HG03342 (cell line): ENCODE results near the gene GREM2.

Experiments
- ATAC-seq: cut with Tn5 transposase; IDR thresholded peaks from one replicate; pipeline ENCODE4 v1.9.1; 2021; ENCODE audit warnings: mild to moderate bottlenecking, moderate library complexity; ENCODE audit not compliant: unreplicated experiment

The GREM2 gene

DNA sequence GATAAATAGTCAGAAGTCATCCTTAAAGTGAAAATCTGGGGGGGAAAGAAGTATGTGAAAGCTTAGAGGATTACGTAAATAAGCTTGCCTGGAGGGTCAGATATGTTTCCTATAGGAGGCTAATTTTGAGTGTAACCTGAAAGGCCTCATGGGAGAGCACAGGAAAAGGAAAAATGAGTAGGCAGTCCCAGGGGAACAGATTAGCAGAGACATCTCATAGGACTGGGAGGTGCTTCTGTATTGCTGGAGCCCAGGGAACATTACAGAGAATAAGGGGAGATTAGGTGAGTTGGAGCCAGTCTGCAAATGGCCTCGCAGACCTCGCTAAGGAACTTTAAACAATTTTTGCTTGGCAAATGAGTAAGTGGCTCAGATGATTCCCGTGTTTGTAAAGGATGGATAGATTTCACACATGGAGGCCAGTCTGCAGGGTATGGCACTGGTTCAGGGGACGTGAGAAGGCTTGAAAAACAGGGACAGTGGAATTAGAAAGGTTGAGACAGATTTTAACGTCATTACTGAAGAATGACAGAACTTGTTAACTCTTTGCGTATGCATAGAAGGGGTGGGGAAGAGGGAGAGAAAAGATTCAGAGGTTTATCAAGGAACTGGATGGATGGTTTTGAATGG, 149.1 kb downstream of the GREM2 start:
- ATAC-seq = no peak

DNA sequence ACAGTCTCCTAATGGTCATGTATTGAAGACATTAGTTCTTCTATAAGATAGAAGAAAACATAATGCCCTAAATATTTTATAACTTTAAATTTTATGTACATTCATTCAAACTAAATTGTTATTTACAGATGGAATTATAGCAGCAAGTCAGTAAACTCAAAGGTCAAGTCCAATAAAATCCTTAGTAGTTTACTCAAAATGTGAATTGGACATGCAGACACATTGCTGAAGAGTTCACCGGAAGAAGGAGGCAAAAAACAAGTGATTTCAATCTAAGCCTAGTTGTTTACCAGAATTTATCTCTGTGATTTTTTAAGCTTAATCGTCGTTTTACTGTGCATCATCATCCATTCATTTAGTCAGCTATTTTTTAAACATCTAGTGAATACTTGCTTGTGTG, 149.7 kb downstream of the GREM2 start:
- ATAC-seq = no peak

GRCh38 chr1:240457203-240457602, 154.8 kb downstream of the GREM2 start:
- ATAC-seq = no peak

GRCh38 chr1:240455228-240455821, 156.6 kb downstream of the GREM2 start:
- peak; percentile 68 for ATAC-seq

DNA sequence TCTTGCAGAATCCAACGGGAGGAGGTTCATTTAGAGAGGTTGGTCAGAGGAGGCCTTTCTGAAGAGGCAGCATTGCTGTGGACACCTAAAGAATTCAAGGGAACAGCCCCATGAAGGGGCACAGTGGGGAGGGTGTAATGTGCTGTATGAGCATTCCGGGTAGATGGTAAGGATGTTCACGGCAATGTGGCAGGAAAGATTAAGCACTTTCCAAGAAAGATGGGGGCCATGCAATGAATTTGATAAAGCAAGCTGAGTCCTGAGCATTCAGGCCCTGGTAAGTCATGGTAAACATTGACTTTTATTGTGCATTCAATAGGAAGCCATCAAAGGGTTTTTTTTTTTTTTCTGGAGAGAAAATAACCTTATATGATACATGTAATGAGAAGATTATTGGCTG, 166.6 kb downstream of the GREM2 start:
- no peak for ATAC-seq

DNA sequence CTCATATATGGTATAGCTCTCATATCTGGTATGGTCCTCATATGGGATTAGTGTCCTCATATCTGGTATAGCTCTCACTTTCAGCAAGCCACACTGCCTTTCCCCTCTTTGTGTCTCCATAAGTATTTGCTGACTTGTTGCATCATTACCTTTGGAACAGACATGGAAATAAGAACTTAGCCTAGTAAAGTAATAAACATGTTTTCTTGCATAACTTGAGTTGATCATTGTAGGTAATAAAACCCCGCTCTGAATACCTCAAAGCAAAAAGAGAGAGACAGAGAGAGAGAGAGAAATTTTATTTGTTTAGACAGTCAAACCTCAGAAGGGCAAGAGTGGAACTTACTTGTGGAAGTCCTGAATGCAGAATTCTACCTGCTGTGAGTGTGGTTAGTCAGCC, 170.3 kb downstream of the GREM2 start:
- ATAC-seq = no peak
